B cell (primary cell): Measurements from ENCODE around the gene TAF5L. TPM values are rescaled to one million over a fixed set of nuclear protein-coding genes. Genes with fewer than 3 reads are reported as not detected.

Source experiments
- ATAC-seq: fragments of 200-7000 bp; cut with Tn5 transposase; one replicate; pipeline ENCODE4 v1.10.0; 2021; ENCODE audit warnings: low read depth, mild to moderate bottlenecking, moderate number of reproducible peaks, moderate library complexity
- CTCF ChIA-PET: fragments of 350-600 bp; sonication (Branson Sonifier 250); formaldehyde crosslinking; loops from one replicate; lab custom pipeline; 2021; ENCODE audit warnings: antibody characterized with exemption, inconsistent platforms; lab: Charles Lee
- POLR2A ChIA-PET: fragments of 350-600 bp; sonication (Branson Sonifier 250); formaldehyde crosslinking; loops from one replicate; lab custom pipeline; 2021; ENCODE audit warnings: antibody characterized with exemption; lab: Charles Lee
- DNase-seq: peaks from one replicate; pipeline ENCODE4 v3.0.0; 2013
- H2AFZ ChIP-seq: 2 replicates; pipeline ENCODE4 v1.6.1; 2012; ENCODE audit warnings: mild to moderate bottlenecking, low read depth, low read length; ENCODE audit not compliant: insufficient read depth, poor library complexity, severe bottlenecking
- H3K27ac ChIP-seq, 2 donors: 1 replicate in 1 of 2; 2 replicates in 1 of 2; pipeline ENCODE4 v1.5.1; 2012 to 2013; ENCODE audit warnings: low read length in 2 of 2, mild to moderate bottlenecking in 2 of 2, moderate library complexity in 1 of 2
- H3K27me3 ChIP-seq, 4 experiments: fragments of 200-600 bp in 1 of 4; sonication (generic) in 1 of 4; replicated peaks in 1 of 4; 1 replicate in 2 of 4; 2 replicates in 2 of 4; pipeline versions ENCODE4 v1.6.1 to v1.7.0; 2013 to 2016; ENCODE audit warnings: low read length in 3 of 4, mild to moderate bottlenecking in 2 of 4, mixed read lengths in 1 of 4, moderate library complexity in 1 of 4; ENCODE audit not compliant: insufficient read depth in 4 of 4, control insufficient read depth in 3 of 4; ENCODE audit errors: control extremely low read depth in 1 of 4
- H3K36me3 ChIP-seq, 2 experiments: replicated peaks in 1 of 2; 1 replicate in 1 of 2; 2 replicates in 1 of 2; pipeline versions ENCODE4 v1.6.1 to v1.7.1; 2013; ENCODE audit warnings: low read length in 1 of 2; ENCODE audit not compliant: insufficient read depth in 2 of 2, control insufficient read depth in 1 of 2; ENCODE audit errors: control extremely low read depth in 1 of 2, extremely low read depth in 1 of 2
- H3K4me1 ChIP-seq, 2 donors: fragments of 200-600 bp in 1 of 2; sonication (generic) in 1 of 2; 1 replicate in 1 of 2; 2 replicates in 1 of 2; pipeline versions ENCODE4 v1.5.1 to v1.6.1; 2013 to 2017; ENCODE audit warnings: low read length in 2 of 2; ENCODE audit not compliant: control insufficient read depth in 2 of 2, insufficient read depth in 2 of 2
- H3K4me2 ChIP-seq: replicated peaks from 2 replicates; pipeline ENCODE3; 2012; ENCODE audit warnings: mild to moderate bottlenecking, low read depth, low read length; ENCODE audit not compliant: poor library complexity, severe bottlenecking
- H3K4me3 ChIP-seq, 5 experiments: fragments of 200-600 bp in 1 of 5; sonication (generic) in 1 of 5; 1 replicate in 3 of 5; 2 replicates in 2 of 5; pipeline versions ENCODE4 v1.5.1 to v1.7.0; 2011 to 2016; ENCODE audit warnings: low read length in 4 of 5, mild to moderate bottlenecking in 4 of 5, low read depth in 2 of 5, control low read depth in 1 of 5, moderate library complexity in 1 of 5; ENCODE audit not compliant: insufficient read depth in 1 of 5; ENCODE audit errors: control extremely low read depth in 1 of 5, extremely low read depth in 1 of 5
- H3K79me2 ChIP-seq: fragments of 200-600 bp; sonication (generic); one replicate; pipeline ENCODE4 v1.6.0; 2016; ENCODE audit warnings: low read length; ENCODE audit not compliant: control insufficient read depth, insufficient read depth
- H3K9ac ChIP-seq: fragments of 200-600 bp; sonication (generic); 2 replicates; pipeline ENCODE4 v1.6.1; 2017; ENCODE audit warnings: mild to moderate bottlenecking, low read length, moderate library complexity
- H3K9me3 ChIP-seq, 3 donors: one replicate each; pipeline versions ENCODE4 v1.6.1 to v1.7.1; 2013; ENCODE audit warnings: low read length in 2 of 3; ENCODE audit not compliant: control insufficient read depth in 2 of 3, insufficient read depth in 1 of 3; ENCODE audit errors: control extremely low read depth in 1 of 3
- H4K20me1 ChIP-seq: 2 replicates; pipeline ENCODE4 v1.6.0; 2012; ENCODE audit warnings: mild to moderate bottlenecking, low read length; ENCODE audit not compliant: insufficient read depth, control insufficient read depth, poor library complexity, severe bottlenecking
- H3K27ac Mint-ChIP-seq: one replicate; pipeline ENCODE4 v1.8.0; 2021; ENCODE audit warnings: mixed read lengths
- H3K27me3 Mint-ChIP-seq: one replicate; pipeline ENCODE4 v1.8.0; 2021; ENCODE audit warnings: mixed read lengths
- H3K4me1 Mint-ChIP-seq: one replicate; pipeline ENCODE4 v1.8.0; 2021; ENCODE audit warnings: mixed read lengths
- H3K4me3 Mint-ChIP-seq: one replicate; pipeline ENCODE4 v1.8.0; 2021; ENCODE audit warnings: mixed read lengths
- H3K9me3 Mint-ChIP-seq: one replicate; pipeline ENCODE4 v1.8.0; 2022; ENCODE audit warnings: mixed read lengths; ENCODE audit not compliant: insufficient read depth
- EZH2 ChIP-seq: IDR thresholded peaks from 2 replicates; pipeline ENCODE4 v1.6.1; 2012; ENCODE audit warnings: borderline replicate concordance, low read depth, mild to moderate bottlenecking, moderate library complexity, low read length; ENCODE audit not compliant: insufficient read depth, poor library complexity, severe bottlenecking
- WGBS: methylation state at CpG from one replicate; pipeline ENCODE4 v1.1.5; 2013; ENCODE audit warnings: missing lambda C conversion rate; ENCODE audit not compliant: insufficient coverage; 5-methylcytosine and 5-hydroxymethylcytosine counted together
- intact Hi-C: fragments of 100-400 bp; cut with micrococcal nuclease; formaldehyde crosslinking; loops from one replicate; pipeline ENCODE4 v1.10.0; 2022
- polyA plus RNA-seq: library from polyadenylated mRNA; depleted of rRNA; stranded (reverse); fragments of >200 nt; gene quantifications from 2 replicates; pipeline ENCODE4 v1.2.3, GENCODE V29; 2012
- total RNA-seq, 2 donors: library from RNA; stranded (reverse); fragments of 120-200 nt in 1 of 2; gene quantifications; 1 replicate in 1 of 2; 2 replicates in 1 of 2; pipeline versions ENCODE4 v1.2.3 to v1.2.4, GENCODE V29; 2013 to 2022
- TF ChIP-seq, protein P1 (sequence below): fragments of 200-600 bp; IDR thresholded peaks from one replicate; pipeline ENCODE4 v1.8.0; 2022; ENCODE audit warnings: antibody characterized with exemption, mild to moderate bottlenecking

The TAF5L gene
- total and polyA plus RNA-seq, 2 donors (not counting 1 experiment from before 2014, with no cell fraction given): 15.7 to 24.0 TPM

DNA sequence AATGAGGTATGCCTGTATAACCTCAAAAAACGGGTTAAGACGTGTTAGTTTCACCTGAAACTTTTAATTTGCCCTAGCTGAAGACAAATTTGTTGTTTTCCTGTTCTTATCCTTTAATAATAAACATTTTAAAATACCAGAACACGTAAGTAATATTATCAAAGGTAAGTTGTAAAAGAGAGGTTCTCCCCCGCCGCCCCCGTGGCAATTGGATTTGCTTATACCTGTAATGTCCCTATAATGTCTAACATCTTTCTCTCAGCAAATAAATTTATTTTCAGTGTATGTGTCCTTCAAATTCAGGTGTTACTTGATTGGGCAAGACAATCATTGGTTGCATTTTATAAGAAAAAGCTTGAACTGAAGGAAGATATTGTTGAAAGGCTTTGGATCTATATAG is 6.0 kb upstream of the TAF5L start:
- Histone ChIP-seq H3K4me2 (no peak overlapping the region), H3K9me3 (no peaks in the 10 kb centered on the region), H3K27me3 (no peaks in the 10 kb centered on the region), H3K4me1 (peaks cover 5 to 6% of the 10 kb centered on the region in 2 donors), H3K9ac (no peak overlapping the region), H3K79me2 (peaks cover 39% of the 10 kb centered on the region), H2AFZ (no peak overlapping the region), H3K27ac (no peak overlapping the region), H4K20me1 (peaks cover 2% of the 10 kb centered on the region), H3K4me3 (no peak overlapping the region), H3K36me3 (peaks cover 0 to 36% of the 10 kb centered on the region in 2 experiments)
- DNase-seq: no peak
- no peak for TF ChIP-seq EZH2
- TF ChIP-seq, protein P1, sequence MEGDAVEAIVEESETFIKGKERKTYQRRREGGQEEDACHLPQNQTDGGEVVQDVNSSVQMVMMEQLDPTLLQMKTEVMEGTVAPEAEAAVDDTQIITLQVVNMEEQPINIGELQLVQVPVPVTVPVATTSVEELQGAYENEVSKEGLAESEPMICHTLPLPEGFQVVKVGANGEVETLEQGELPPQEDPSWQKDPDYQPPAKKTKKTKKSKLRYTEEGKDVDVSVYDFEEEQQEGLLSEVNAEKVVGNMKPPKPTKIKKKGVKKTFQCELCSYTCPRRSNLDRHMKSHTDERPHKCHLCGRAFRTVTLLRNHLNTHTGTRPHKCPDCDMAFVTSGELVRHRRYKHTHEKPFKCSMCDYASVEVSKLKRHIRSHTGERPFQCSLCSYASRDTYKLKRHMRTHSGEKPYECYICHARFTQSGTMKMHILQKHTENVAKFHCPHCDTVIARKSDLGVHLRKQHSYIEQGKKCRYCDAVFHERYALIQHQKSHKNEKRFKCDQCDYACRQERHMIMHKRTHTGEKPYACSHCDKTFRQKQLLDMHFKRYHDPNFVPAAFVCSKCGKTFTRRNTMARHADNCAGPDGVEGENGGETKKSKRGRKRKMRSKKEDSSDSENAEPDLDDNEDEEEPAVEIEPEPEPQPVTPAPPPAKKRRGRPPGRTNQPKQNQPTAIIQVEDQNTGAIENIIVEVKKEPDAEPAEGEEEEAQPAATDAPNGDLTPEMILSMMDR: no peak
- ChIA-PET POLR2A (no interaction called here), CTCF (interaction anchor here (1.1 kb wide), 1 partner anchor 535 kb away, joined by 4 read pairs; no protein-coding TSS in a partner anchor)
- intact Hi-C loops: no loop called here
- no CpG with 5 or more reads among the region's 6 CpGs for WGBS
- ATAC-seq: no peak
- Mint-ChIP-seq H3K4me3 (no peak overlapping the region), H3K27me3 (no peaks in the 10 kb centered on the region), H3K4me1 (peaks cover 19% of the 10 kb centered on the region), H3K27ac (no peak overlapping the region), H3K9me3 (no peaks in the 10 kb centered on the region)

DNA sequence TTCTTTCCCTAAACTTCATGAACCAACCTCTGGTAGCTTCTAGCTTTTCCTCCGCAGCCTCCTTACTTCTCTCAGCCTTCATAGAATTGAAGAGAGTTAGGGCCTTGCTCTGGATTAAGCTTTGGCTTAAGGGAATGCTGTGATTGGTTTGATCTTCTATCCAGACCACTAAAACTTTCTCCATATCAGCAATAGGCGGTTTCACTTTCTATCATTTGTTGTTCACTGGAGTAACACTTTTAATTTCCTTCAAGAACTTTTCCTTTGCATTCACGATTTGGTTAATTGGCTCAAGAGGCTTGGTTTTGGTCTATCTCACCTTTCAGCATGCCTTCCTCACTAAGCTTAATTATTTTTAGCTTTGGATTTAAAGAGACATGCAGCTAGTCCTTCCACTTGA is 5.2 kb upstream of the TAF5L start:
- Mint-ChIP-seq H3K4me3 (no peak overlapping the region), H3K4me1 (peaks cover 25% of the 10 kb centered on the region), H3K9me3 (no peaks in the 10 kb centered on the region), H3K27ac (no peak overlapping the region), H3K27me3 (no peaks in the 10 kb centered on the region)
- Histone ChIP-seq H3K4me2 (no peak overlapping the region), H3K27ac (no peak overlapping the region), H2AFZ (no peak overlapping the region), H3K79me2 (peaks cover 39% of the 10 kb centered on the region), H3K9me3 (no peaks in the 10 kb centered on the region), H4K20me1 (peaks cover 4% of the 10 kb centered on the region), H3K36me3 (peaks cover 0 to 28% of the 10 kb centered on the region in 2 experiments), H3K4me3 (no peak overlapping the region), H3K4me1 (peaks cover 11% of the 10 kb centered on the region in 2 donors), H3K9ac (no peak overlapping the region), H3K27me3 (no peaks in the 10 kb centered on the region)
- DNase-seq (no peak), ATAC-seq (no peak)
- CTCF ChIA-PET: interaction anchor here (0.7 to 1.1 kb wide), 2 partner anchors 23 to 72 kb away, joined by 3 read pairs; partner anchors contain the start of gene ABCB10
- WGBS: 60% methylated on average over 1 of the region's 3 CpGs
- intact Hi-C loops: no loop called here
- POLR2A ChIA-PET: interaction anchor here (0.7 kb wide), 1 partner anchor 124 kb away, joined by 10 read pairs; no protein-coding TSS in a partner anchor
- no peak for TF ChIP-seq EZH2
- TF ChIP-seq, protein P1: no peak
